Loucy (cell line): ENCODE measurements around the gene SPNS3.

Source experiments
- H2AFZ ChIP-seq: fragments of 200-600 bp; sonication (generic); 2 replicates; pipeline ENCODE4 v1.6.0; 2016; ENCODE audit warnings: antibody characterized with exemption, mild to moderate bottlenecking, low read length, moderate library complexity
- H3F3A ChIP-seq: fragments of 200-600 bp; 2 replicates; pipeline ENCODE4 v1.6.0; 2016; ENCODE audit warnings: antibody characterized with exemption, low read depth, mild to moderate bottlenecking
- H3K27me3 ChIP-seq: fragments of 200-600 bp; sonication (generic); 2 replicates; pipeline ENCODE4 v1.6.1; 2014; ENCODE audit warnings: low read length, mild to moderate bottlenecking; ENCODE audit not compliant: insufficient read depth, poor library complexity, severe bottlenecking
- H3K36me3 ChIP-seq: fragments of 200-600 bp; sonication (generic); 2 replicates; pipeline ENCODE4 v1.6.1; 2016; ENCODE audit warnings: low read length; ENCODE audit not compliant: insufficient read depth
- H3K4me1 ChIP-seq: fragments of 200-600 bp; sonication (generic); 2 replicates; pipeline ENCODE4 v1.5.1; 2014; ENCODE audit warnings: low read length, mild to moderate bottlenecking; ENCODE audit not compliant: insufficient read depth, poor library complexity, severe bottlenecking
- H3K4me2 ChIP-seq: fragments of 200-600 bp; sonication (generic); 2 replicates; pipeline ENCODE4 v1.6.0; 2014; ENCODE audit warnings: antibody characterized with exemption, low read length, low read depth, mild to moderate bottlenecking; ENCODE audit not compliant: poor library complexity, severe bottlenecking
- H3K4me3 ChIP-seq: fragments of 200-600 bp; sonication (generic); 2 replicates; pipeline ENCODE4 v1.5.1; 2014; ENCODE audit warnings: low read length, mild to moderate bottlenecking, mixed read lengths; ENCODE audit not compliant: poor library complexity, severe bottlenecking
- H3K79me2 ChIP-seq: fragments of 200-600 bp; sonication (generic); 2 replicates; pipeline ENCODE4 v1.6.1; 2014; ENCODE audit warnings: low read length; ENCODE audit not compliant: insufficient read depth
- H3K9ac ChIP-seq: fragments of 200-600 bp; sonication (generic); 2 replicates; pipeline ENCODE4 v1.6.0; 2014; ENCODE audit warnings: mild to moderate bottlenecking, low read depth, low read length, moderate library complexity; ENCODE audit not compliant: poor library complexity, severe bottlenecking
- H3K9me2 ChIP-seq: fragments of 200-600 bp; sonication (generic); replicated peaks from 2 replicates; pipeline ENCODE4 v1.6.1; 2016; ENCODE audit warnings: low read depth, low read length, mixed read lengths
- H3K9me3 ChIP-seq: fragments of 200-600 bp; sonication (generic); 2 replicates; pipeline ENCODE4 v1.6.1; 2014; ENCODE audit warnings: mild to moderate bottlenecking, antibody characterized with exemption, low read length, low read depth; ENCODE audit not compliant: insufficient read depth
- H4K20me1 ChIP-seq: fragments of 200-600 bp; sonication (generic); 2 replicates; pipeline ENCODE4 v1.6.0; 2014; ENCODE audit warnings: antibody characterized with exemption, low read length, mild to moderate bottlenecking; ENCODE audit not compliant: insufficient read depth, poor library complexity, severe bottlenecking
- EZH2phosphoT487 ChIP-seq: fragments of 200-600 bp; IDR thresholded peaks from 2 replicates; pipeline ENCODE4 v1.6.1; 2018; ENCODE audit warnings: antibody characterized with exemption, mild to moderate bottlenecking, moderate library complexity, borderline replicate concordance
- TF ChIP-seq, protein P1 (sequence below): fragments of 200-600 bp; sonication (generic); conservative IDR thresholded peaks from 2 replicates; pipeline ENCODE4 v1.5.1; 2014; ENCODE audit warnings: mild to moderate bottlenecking, antibody characterized with exemption, low read length

Gene SPNS3

DNA sequence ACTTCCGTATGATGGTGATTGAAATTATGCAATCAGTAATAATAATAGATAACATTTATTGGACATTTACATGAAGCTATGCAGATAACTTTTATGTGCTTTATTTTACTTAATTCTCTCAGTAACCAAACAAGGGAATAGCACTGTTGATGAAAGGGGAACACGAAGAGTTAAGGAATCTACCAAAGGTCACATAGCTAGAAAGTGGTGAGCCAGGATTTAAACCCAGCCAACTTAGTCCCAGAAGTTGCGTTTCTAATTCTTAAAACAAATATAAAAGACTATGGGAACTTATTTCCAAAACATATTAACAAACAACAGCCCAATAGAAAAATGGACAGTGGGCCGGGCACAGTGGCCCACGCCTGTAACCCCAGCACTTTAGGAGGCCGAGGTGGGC is 9.7 kb downstream of the SPNS3 start:
- no peaks in the 10 kb centered on the region for H3K27me3 ChIP-seq
- H3K9me3 ChIP-seq: no peaks in the 10 kb centered on the region
- H3K9me2 ChIP-seq: no peaks in the 10 kb centered on the region
- peaks cover 77% of the 10 kb centered on the region for H4K20me1 ChIP-seq
- H3K36me3 ChIP-seq: peaks cover 57% of the 10 kb centered on the region
- no peak overlapping the region for H2AFZ ChIP-seq
- H3F3A ChIP-seq: no peaks in the 10 kb centered on the region
- H3K4me2 ChIP-seq: no peak overlapping the region
- H3K4me3 ChIP-seq: no peak overlapping the region
- H3K9ac ChIP-seq: no peak overlapping the region
- H3K4me1 ChIP-seq: peaks cover 30% of the 10 kb centered on the region
- H3K79me2 ChIP-seq: peaks cover 93% of the 10 kb centered on the region
- TF ChIP-seq EZH2phosphoT487: no peak
- TF ChIP-seq, protein P1, sequence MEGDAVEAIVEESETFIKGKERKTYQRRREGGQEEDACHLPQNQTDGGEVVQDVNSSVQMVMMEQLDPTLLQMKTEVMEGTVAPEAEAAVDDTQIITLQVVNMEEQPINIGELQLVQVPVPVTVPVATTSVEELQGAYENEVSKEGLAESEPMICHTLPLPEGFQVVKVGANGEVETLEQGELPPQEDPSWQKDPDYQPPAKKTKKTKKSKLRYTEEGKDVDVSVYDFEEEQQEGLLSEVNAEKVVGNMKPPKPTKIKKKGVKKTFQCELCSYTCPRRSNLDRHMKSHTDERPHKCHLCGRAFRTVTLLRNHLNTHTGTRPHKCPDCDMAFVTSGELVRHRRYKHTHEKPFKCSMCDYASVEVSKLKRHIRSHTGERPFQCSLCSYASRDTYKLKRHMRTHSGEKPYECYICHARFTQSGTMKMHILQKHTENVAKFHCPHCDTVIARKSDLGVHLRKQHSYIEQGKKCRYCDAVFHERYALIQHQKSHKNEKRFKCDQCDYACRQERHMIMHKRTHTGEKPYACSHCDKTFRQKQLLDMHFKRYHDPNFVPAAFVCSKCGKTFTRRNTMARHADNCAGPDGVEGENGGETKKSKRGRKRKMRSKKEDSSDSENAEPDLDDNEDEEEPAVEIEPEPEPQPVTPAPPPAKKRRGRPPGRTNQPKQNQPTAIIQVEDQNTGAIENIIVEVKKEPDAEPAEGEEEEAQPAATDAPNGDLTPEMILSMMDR: no peak

DNA sequence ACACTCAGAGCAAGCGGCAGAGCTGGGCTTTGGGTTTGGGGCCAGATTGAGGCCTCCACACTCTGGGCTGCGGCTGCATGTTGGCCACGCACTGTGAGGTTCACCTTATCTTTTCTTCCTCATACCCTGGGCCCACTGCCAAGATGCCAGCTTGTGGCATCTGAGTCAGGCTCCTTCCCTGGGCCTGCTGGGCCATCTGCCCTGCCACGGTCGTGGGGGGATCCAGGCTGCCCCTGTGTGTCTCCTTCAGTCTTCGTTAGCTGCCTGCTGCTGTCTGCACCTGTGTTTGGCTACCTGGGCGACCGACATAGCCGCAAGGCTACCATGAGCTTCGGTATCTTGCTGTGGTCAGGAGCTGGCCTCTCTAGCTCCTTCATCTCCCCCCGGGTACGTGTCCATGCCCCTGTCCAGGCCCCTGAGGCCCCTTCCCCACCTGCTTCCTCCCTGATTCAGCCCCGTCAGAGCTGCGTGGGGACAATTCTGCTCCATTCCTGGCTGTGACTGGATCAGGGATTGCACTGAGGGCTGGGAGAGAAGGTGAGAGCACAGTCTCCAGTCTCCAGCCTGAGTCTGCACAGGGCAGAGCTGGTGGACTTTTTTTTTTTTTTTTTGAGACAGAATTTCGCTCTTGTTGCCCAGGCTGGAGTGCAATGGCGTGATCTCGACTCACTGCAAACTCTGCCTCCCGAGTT is 11.2 kb downstream of the SPNS3 start:
- Histone ChIP-seq H3K36me3 (peaks cover 62% of the 10 kb centered on the region), H2AFZ (no peak overlapping the region)
- TF ChIP-seq, protein P1: no peak
- no peak for TF ChIP-seq EZH2phosphoT487

DNA sequence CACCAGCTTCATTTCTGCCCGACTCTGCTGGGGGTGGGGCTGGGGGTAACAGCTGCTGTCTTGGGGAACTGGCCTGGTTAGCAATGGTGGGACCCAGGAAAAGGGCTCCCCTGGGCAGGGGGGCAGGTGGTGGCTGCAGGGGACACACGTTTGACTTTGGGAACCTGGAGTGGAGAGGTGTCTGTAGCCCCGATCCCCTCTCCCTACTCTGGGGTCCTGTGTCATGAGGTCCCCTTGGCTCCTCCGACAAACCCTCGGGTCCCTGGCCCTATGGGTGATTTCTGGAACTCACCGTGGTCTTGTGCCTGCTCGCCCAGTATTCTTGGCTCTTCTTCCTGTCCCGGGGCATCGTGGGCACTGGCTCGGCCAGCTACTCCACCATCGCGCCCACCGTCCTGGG is 12.0 kb downstream of the SPNS3 start:
- Histone ChIP-seq H3K4me2 (no peak overlapping the region), H3K79me2 (peaks cover 78% of the 10 kb centered on the region), H3K9me2 (no peaks in the 10 kb centered on the region), H3F3A (no peaks in the 10 kb centered on the region), H4K20me1 (peaks cover 56% of the 10 kb centered on the region), H3K36me3 (peaks cover 58% of the 10 kb centered on the region), H3K27me3 (no peaks in the 10 kb centered on the region), H3K9ac (no peak overlapping the region), H3K9me3 (no peaks in the 10 kb centered on the region), H2AFZ (no peak overlapping the region), H3K4me3 (no peak overlapping the region), H3K4me1 (peaks cover 10% of the 10 kb centered on the region)
- TF ChIP-seq EZH2phosphoT487: no peak
- TF ChIP-seq, protein P1: no peak

More for the DNA sequence above, 11.2 kb downstream of the SPNS3 start:
- Histone ChIP-seq H4K20me1 (peaks cover 64% of the 10 kb centered on the region), H3K4me3 (no peak overlapping the region), H3K9ac (no peak overlapping the region), H3K79me2 (peaks cover 86% of the 10 kb centered on the region), H3K9me3 (no peaks in the 10 kb centered on the region), H3K9me2 (no peaks in the 10 kb centered on the region), H3K4me2 (no peak overlapping the region), H3K27me3 (no peaks in the 10 kb centered on the region), H3K4me1 (peaks cover 18% of the 10 kb centered on the region), H3F3A (no peaks in the 10 kb centered on the region)
